Immature natural killer cell (primary cell): ENCODE measurements around the gene KLC1. TPM values are rescaled to one million over a fixed set of nuclear protein-coding genes. Genes with fewer than 3 reads are reported as not detected.

ENCODE experiments used
- DNase-seq, 3 donors: peaks; one replicate each; pipeline ENCODE4 v3.0.0; 2022; ENCODE audit warnings: mixed read lengths in 1 of 3
- H3K27ac Mint-ChIP-seq, 6 donors: one replicate each; pipeline ENCODE4 v1.8.0; 2020; ENCODE audit warnings: mixed read lengths in 6 of 6, mild to moderate bottlenecking in 5 of 6, inconsistent platforms in 4 of 6, moderate library complexity in 3 of 6
- H3K27me3 Mint-ChIP-seq, 3 donors: one replicate each; pipeline ENCODE4 v1.8.0; 2020 to 2021; ENCODE audit warnings: low read depth in 3 of 3, mild to moderate bottlenecking in 3 of 3, mixed read lengths in 3 of 3, moderate library complexity in 3 of 3, inconsistent platforms in 1 of 3
- H3K36me3 Mint-ChIP-seq, 3 donors: one replicate each; pipeline ENCODE4 v1.8.0; 2020; ENCODE audit warnings: mixed read lengths in 3 of 3, inconsistent platforms in 2 of 3, mild to moderate bottlenecking in 2 of 3
- H3K4me1 Mint-ChIP-seq, 2 donors: one replicate each; pipeline ENCODE4 v1.8.0; 2020; ENCODE audit warnings: inconsistent platforms in 2 of 2, mild to moderate bottlenecking in 2 of 2, mixed read lengths in 2 of 2, moderate library complexity in 1 of 2
- H3K4me3 Mint-ChIP-seq, 5 donors: one replicate each; pipeline ENCODE4 v1.8.0; 2020; ENCODE audit warnings: mild to moderate bottlenecking in 5 of 5, mixed read lengths in 5 of 5, inconsistent platforms in 3 of 5, moderate library complexity in 3 of 5
- H3K9me3 Mint-ChIP-seq, 6 donors: one replicate each; pipeline ENCODE4 v1.8.0; 2020; ENCODE audit warnings: mild to moderate bottlenecking in 6 of 6, mixed read lengths in 6 of 6, inconsistent platforms in 4 of 6, moderate library complexity in 3 of 6
- polyA plus RNA-seq, 3 donors: library from polyadenylated mRNA; unstranded; fragments of 300-500 nt; fragmentation: Illumina TruSeq; gene quantifications; one replicate each; pipeline ENCODE4 v1.2.3, GENCODE V29; 2021

KLC1 gene
- polyA plus RNA-seq, 3 donors from 2014 or later: 38.3 to 83.5 (median 48.2) TPM

DNA sequence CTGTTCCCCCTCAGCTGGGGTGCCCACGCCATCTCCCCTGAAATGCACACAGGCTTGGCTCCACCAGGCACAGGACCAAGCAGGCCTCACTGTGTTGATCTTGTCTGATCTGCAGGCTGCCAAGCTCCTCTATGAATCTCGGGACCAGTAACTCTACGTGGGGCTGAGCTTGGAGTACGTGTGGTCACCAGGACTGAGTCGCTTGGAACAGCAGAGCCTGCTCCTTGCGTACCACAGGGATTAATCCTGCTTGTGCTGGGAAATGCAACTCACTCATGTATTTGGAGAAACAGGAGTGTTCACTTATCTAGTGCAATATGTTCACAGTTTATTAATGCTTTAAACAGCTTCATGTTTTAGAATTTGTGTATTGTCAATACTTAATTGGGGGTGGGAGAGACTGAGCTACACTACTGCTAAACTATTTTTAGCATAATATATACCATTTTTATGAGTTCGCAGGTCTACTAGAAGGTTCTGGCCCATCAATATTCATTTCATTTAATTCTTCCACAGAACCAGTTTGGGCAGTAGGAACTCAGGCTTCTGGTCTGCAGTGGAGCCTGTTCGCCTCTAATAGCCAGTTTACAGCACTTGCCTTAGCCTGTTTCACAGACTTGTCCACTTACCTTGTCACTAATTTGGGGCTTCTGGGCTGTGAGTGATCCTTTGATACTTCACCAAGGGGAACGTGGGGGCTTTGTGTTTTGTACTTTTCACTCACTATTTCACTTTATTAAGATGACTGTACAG is 104.0 kb downstream of the KLC1 start:
- peak overlapping the region in 3 of 6 donors; percentile 64 to 76 (median 65) for H3K27ac Mint-ChIP-seq
- peaks cover 0 to 3% (median 0%) of the 10 kb centered on the region in 3 donors for H3K27me3 Mint-ChIP-seq
- no peak for DNase-seq
- H3K4me1 Mint-ChIP-seq: no peaks in the 10 kb centered on the region
- H3K9me3 Mint-ChIP-seq: no peaks in the 10 kb centered on the region
- no peak overlapping the region for H3K4me3 Mint-ChIP-seq
- H3K36me3 Mint-ChIP-seq: peaks cover 4 to 10% (median 10%) of the 10 kb centered on the region in 3 donors

DNA sequence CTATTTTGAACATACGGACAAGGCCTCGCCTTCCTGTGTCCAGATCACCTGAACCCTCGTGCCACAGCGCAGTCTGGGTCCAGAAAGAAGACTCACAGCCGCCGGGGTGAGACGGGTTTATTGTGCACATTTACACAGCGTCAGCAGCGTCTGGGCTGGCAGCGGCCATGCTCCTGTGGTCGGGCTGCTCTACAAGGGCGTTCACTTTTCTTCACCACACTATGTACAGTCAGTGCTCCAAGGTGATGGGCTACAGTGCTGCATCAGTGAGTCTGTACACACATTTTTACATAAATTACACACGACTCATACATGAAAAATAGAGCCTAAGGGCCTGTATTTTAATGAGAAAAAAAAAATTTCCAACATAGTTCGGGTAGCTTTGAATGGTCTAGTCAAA is 104.6 kb downstream of the KLC1 start:
- Mint-ChIP-seq H3K4me3 (no peak overlapping the region), H3K36me3 (peaks cover 4 to 16% (median 13%) of the 10 kb centered on the region in 3 donors), H3K4me1 (no peaks in the 10 kb centered on the region), H3K9me3 (no peaks in the 10 kb centered on the region), H3K27me3 (peaks cover 0 to 3% (median 0%) of the 10 kb centered on the region in 3 donors), H3K27ac (no peak overlapping the region)
- DNase-seq: no peak

DNA sequence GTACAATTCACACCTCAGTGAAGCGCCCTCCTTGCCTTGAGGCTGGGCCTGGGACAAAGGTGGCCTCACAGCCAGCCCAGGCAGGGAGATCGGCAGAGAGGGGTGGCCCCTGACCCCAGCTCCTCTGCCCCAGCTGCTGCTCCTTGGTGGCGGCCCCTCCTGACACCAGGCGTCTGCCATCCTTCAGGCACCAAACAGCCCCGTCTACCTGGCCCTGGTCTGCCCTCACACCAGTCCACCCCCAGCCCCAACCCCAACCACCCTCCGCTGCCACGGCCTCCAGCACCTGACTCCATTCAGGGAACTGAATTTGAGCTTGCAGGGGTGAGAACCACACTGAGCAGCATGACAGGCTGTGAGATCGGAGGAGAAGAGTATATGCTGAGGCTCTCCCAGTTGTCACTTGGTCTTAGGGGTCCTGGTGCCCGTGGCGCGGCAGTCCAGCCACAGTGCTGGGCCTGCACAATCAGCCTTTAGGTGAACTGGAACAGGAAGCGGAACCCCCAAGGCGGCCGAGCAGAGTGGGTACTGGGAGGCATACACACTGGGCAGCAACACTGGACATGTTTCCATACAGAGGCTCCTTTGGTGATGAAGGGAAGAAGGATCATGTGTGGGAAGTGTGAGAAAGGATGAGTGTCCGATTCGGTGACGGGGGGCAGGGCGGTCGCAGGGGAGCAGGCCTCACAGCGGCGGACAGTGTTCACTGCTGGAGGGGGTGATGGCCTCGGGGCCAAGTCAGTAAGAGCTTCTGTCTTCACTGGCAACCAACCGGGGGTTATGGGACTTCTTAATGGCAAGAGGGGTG is 105.3 kb downstream of the KLC1 start:
- H3K27ac Mint-ChIP-seq: peak overlapping the region in 2 of 6 donors; percentile 17 to 51
- H3K27me3 Mint-ChIP-seq: peaks cover 0 to 3% (median 0%) of the 10 kb centered on the region in 3 donors
- H3K9me3 Mint-ChIP-seq: no peaks in the 10 kb centered on the region
- no peak for DNase-seq
- no peak overlapping the region for H3K4me3 Mint-ChIP-seq
- H3K36me3 Mint-ChIP-seq: peaks cover 4 to 16% (median 11%) of the 10 kb centered on the region in 3 donors
- no peaks in the 10 kb centered on the region for H3K4me1 Mint-ChIP-seq

DNA sequence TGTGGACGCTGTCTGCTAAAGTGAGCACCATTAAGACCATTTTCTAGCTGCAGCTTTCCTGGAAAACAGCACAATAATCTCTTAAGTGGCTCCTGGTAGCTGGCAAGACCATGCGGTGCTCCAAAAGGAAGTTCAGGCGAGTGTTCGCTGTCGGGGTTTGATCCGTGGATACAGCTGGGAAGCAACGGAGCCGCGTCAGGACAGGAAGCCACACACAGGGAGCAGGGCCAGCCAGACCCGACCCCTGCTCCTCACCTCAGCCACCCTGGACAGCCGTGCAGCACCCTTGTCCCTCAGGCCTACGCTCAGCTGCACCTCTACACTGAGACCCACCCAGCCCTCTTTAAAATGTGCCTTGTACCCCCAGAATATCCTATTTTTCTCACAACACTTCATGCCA is 106.0 kb downstream of the KLC1 start:
- Mint-ChIP-seq H3K4me3 (no peak overlapping the region), H3K4me1 (no peaks in the 10 kb centered on the region), H3K9me3 (no peaks in the 10 kb centered on the region), H3K27me3 (peaks cover 0 to 5% (median 0%) of the 10 kb centered on the region in 3 donors), H3K27ac (no peak overlapping the region), H3K36me3 (peaks cover 0 to 22% (median 11%) of the 10 kb centered on the region in 3 donors)
- DNase-seq: no peak

DNA sequence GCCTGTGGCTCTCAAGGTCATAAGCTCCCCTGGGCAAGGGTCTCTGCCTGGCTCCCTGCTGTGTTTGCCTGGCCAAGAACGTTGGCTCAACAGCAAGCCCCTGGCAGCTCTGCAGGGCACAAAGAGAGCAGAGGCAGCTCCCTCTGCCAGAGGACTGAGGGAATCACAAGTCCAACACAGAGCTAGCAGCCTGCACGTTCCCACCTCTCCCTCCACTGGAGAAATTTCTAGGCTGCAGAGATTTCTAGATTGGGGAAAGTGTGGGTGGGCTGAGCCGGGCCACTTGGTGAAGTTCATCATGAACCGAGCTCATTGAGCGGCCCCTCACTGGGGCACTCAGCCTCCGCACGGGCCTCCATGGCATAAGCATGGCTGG is 106.4 kb downstream of the KLC1 start:
- DNase-seq: no peak
- Mint-ChIP-seq H3K27me3 (peaks cover 0 to 5% (median 0%) of the 10 kb centered on the region in 3 donors), H3K27ac (no peak overlapping the region), H3K4me1 (no peaks in the 10 kb centered on the region), H3K36me3 (peaks cover 0 to 24% (median 11%) of the 10 kb centered on the region in 3 donors), H3K9me3 (no peaks in the 10 kb centered on the region), H3K4me3 (no peak overlapping the region)

DNA sequence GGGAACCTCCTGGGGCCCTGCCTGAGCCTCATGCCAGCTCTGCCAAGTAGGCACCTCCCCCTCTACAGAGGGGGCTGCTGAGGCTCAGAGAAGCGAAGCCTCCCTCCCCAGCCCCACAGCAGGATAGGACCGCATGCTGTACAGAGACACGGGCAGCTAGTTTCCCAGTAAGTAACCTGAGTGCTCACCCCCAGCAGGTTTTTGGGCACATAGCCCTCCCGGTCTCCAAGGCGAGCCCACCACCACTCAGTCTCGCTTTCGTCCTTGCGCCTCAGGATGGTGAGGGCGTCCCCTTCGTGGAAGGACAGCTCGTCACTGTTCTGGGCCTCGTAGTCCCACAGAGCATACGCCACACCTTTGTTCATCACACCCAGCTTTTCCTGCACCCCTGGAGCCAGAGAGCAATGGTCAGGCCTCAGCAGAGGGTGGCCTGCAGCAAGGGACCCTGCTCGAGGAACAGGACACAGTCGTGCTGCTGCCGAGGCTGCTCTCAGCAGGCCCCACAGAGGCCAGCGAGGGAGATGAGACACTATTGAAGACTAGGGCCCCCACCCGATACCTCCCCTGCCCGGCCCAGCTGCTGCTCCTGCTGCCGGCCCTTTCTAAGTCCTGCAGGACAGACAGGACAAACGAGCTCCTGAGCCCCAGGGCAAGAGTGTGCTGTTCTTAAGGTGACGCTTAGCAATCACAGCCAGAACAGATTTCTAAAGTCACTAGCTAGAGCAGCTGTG is 107.0 kb downstream of the KLC1 start:
- H3K27me3 Mint-ChIP-seq: peaks cover 0 to 5% (median 0%) of the 10 kb centered on the region in 3 donors
- H3K4me3 Mint-ChIP-seq: no peak overlapping the region
- DNase-seq: no peak
- no peaks in the 10 kb centered on the region for H3K4me1 Mint-ChIP-seq
- no peaks in the 10 kb centered on the region for H3K9me3 Mint-ChIP-seq
- peak overlapping the region in 1 of 6 donors; percentile 55 for H3K27ac Mint-ChIP-seq
- peaks cover 0 to 25% (median 11%) of the 10 kb centered on the region in 3 donors for H3K36me3 Mint-ChIP-seq

DNA sequence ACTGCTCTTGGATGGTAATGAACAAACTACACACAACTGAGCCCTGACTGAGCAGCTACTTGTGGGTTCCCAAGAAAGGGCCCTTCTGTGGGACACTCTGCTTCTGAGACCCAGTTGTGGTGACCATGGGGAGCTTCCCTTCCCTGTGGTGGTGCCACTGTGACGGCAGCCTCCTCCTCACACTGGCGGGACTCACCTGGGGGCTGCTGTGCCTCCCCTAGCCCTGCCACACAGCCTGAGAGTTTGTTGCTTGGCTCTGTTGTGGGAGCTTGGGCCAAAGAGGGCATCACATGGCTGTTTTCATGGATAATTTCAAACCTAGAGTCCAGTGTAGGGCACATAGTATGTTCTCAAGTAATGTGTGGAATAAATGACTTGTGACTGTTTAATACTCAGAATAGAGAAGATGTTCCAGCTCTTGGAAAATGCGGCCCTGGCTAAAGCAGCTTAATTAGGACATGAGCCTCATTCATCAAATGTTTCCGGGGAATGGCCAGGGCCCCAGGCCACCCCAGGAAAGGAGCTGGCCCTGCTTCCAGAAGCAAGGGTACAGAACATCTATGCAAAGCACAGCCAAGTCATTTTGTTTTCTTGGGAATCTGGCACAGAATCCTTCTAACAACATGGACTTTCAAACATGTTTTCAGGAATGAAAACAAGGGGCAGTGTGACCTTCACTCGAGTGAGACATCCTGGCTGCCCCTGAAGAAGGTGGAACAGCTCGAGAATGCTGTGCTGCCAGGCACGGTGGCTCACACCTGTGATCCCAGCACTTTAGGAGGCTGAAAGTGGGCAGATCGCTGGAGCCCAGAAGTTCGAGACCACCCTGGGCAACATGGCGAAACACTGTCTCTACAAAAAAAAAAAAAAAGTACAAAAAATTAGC is 107.8 kb downstream of the KLC1 start:
- DNase-seq: no peak
- Mint-ChIP-seq H3K27me3 (peaks cover 0 to 4% (median 0%) of the 10 kb centered on the region in 3 donors), H3K4me1 (no peaks in the 10 kb centered on the region), H3K36me3 (peaks cover 0 to 25% (median 11%) of the 10 kb centered on the region in 3 donors), H3K4me3 (no peak overlapping the region), H3K27ac (no peak overlapping the region), H3K9me3 (no peaks in the 10 kb centered on the region)

DNA sequence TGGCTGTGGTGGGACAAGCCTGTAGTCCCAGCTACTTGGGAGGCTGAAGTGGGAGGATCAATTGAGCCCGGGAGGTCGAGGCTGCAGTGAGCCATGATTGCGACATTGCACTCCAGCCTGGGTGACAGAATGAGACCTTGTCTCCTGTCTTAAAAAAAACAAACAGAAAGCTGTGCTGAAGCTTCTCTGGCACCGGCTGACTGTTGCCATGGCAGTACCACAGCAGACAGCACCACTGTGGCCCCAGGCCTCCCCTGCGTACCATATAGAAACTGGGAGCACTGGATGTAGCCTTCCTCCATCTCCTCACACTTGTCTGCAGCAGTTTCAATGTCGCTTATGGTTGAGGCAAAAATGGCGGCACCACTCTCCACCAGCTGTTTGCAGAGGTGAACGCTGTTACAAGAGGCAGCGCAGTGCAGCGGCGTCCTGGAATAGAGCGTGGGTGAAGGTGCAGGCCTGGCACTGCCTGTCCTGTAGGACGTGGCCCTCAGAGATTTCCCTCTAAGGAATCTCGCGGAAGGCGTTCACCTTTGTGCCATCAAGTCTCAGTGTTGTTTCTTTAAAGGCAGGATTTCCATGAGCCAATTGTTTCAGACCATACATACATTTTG is 108.5 kb downstream of the KLC1 start:
- H3K27ac Mint-ChIP-seq: no peak overlapping the region

DNA sequence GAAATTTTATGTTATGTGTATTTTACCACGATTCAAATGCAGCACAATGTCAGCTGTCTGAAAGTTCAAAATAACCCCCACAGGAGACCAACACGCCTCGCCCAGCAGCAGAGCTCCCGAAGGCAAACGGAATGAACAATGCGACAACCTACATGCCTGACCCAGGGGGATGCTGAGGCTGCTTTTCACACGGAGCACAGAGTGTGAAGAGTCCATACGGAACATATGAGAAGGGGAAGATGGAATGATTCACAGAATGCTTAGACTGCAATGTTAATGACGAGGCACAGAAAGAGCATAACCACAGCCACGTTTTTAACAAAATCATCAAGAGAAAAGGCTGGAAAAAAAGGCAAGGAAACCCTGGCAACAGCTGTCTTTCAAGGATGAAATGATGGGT is 109.2 kb downstream of the KLC1 start:
- no peaks in the 10 kb centered on the region for H3K9me3 Mint-ChIP-seq
- DNase-seq: no peak
- no peaks in the 10 kb centered on the region for H3K4me1 Mint-ChIP-seq
- no peak overlapping the region for H3K27ac Mint-ChIP-seq
- H3K36me3 Mint-ChIP-seq: peaks cover 0 to 36% (median 11%) of the 10 kb centered on the region in 3 donors
- H3K27me3 Mint-ChIP-seq: peaks cover 0 to 2% (median 0%) of the 10 kb centered on the region in 3 donors
- H3K4me3 Mint-ChIP-seq: no peak overlapping the region

More for the DNA sequence above, 108.5 kb downstream of the KLC1 start:
- Mint-ChIP-seq H3K36me3 (peaks cover 0 to 29% (median 11%) of the 10 kb centered on the region in 3 donors), H3K9me3 (no peaks in the 10 kb centered on the region), H3K27me3 (peaks cover 0 to 4% (median 0%) of the 10 kb centered on the region in 3 donors), H3K4me3 (no peak overlapping the region), H3K4me1 (no peaks in the 10 kb centered on the region)
- no peak for DNase-seq

DNA sequence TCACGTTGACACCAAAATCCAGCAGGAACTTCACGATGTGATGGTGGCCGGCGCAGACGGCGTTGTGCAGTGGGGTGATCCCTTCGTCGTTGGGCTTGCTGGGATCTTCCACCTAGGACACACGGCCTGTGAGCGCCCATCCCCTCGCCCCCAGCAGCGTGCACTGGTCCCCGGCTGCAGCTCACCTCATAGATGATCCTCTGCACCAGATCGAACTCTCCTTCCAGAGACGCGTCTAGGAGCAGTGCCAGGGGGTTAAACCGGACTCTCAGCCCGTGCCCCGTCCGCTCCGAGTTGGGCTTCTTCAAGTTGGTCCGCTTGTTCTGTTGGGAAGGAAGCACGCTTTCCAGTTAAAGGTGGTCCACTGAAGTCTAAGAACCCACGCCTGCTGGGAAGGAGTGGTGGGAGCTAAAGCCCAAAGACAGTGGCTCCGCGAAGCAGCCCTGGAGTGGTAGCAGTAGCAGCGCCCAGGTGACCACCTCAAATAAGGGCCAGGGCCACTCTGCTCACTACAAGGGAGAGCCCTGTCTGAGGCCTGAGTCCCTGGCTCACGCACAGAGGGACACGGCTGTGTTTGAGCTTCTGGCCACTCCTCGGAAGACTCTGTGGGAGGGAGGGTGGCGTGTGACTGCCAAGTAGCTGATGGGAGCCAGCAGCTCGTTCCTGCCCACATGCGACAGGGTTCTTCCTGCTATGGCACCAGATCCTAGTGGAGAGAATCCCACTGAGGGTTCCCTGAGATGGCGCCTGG is 109.9 kb downstream of the KLC1 start:
- peaks cover 0 to 39% (median 11%) of the 10 kb centered on the region in 3 donors for H3K36me3 Mint-ChIP-seq
- no peaks in the 10 kb centered on the region for H3K4me1 Mint-ChIP-seq
- no peak for DNase-seq
- peaks cover 0 to 2% (median 0%) of the 10 kb centered on the region in 3 donors for H3K27me3 Mint-ChIP-seq
- H3K9me3 Mint-ChIP-seq: no peaks in the 10 kb centered on the region
- no peak overlapping the region for H3K27ac Mint-ChIP-seq
- H3K4me3 Mint-ChIP-seq: no peak overlapping the region

DNA sequence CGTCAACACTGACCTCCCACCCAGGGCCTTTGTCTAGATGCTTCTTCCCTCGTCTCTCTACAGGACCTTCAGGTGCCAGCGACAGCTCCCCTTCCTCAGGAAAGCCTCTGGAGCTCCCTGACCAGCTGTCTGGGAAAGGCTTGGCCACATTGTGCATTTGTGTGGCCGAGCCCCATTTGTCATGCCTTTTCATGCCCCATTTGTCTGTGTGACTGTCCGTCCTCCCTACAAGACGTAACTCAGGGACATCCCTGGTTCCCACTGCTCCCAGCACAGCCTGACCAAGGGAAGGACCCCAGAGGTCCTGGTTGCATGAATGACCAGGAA is 110.4 kb downstream of the KLC1 start:
- no peak overlapping the region for H3K27ac Mint-ChIP-seq
- peaks cover 0 to 41% (median 11%) of the 10 kb centered on the region in 3 donors for H3K36me3 Mint-ChIP-seq
- H3K4me3 Mint-ChIP-seq: no peak overlapping the region
- DNase-seq: no peak
- no peaks in the 10 kb centered on the region for H3K4me1 Mint-ChIP-seq
- peaks cover 0 to 2% (median 0%) of the 10 kb centered on the region in 3 donors for H3K27me3 Mint-ChIP-seq
- no peaks in the 10 kb centered on the region for H3K9me3 Mint-ChIP-seq

DNA sequence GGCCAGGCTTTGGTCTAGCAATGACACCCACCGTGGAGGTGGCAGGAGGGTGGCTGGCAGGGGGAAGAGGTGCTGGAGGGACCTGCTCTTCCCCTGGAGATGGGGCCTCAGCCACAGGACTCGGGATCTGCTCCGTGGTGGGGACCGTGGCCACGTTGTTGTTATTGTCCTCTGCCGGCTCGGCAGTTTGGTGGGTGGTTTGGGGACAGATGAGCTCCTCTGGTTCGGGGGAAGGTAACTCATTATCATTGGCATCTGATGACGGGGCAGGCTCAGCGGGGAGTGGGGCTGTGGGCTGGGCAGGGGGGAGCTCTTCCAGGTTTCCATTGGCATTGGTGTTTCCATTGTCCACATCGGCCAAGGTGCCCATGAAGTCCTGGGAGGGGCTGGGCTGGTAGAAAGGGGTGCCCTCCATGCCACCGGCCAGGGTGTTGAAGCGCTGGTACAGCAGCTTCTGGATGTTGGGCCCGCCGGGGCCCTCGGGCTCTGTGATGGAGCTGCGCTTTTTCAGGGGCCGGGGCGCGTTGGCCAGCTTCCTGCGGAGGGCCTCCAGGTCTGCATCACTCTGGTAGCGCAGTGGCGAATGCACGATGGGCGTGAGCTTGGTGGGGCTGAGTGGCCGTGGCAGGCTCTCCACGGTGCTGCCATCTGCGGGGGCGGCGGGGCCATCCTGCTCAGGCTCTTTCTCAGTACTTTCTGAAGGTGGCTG is 110.9 kb downstream of the KLC1 start:
- DNase-seq: no peak
- H3K36me3 Mint-ChIP-seq: peaks cover 0 to 38% (median 11%) of the 10 kb centered on the region in 3 donors

More for the DNA sequence above, 110.9 kb downstream of the KLC1 start:
- Mint-ChIP-seq H3K9me3 (no peaks in the 10 kb centered on the region), H3K27me3 (peaks cover 0 to 2% (median 0%) of the 10 kb centered on the region in 3 donors), H3K4me1 (no peaks in the 10 kb centered on the region), H3K4me3 (no peak overlapping the region), H3K27ac (no peak overlapping the region)
